Mesothelial cell of epicardium (in vitro differentiated cells): ENCODE data around the gene TOMM22. TPM values are rescaled to one million over a fixed set of nuclear protein-coding genes. Genes with fewer than 3 reads are reported as not detected.

Source experiments
- DNase-seq, 2 experiments: peaks; one replicate each; pipeline ENCODE4 v3.0.0; 2021; ENCODE audit warnings: low spot score in 2 of 2; ENCODE audit not compliant: unreplicated experiment in 2 of 2
- H3K27ac Mint-ChIP-seq: 2 replicates; pipeline ENCODE4 v1.8.0; 2021; ENCODE audit warnings: mixed read lengths
- H3K27me3 Mint-ChIP-seq: 2 replicates; pipeline ENCODE4 v1.8.0; 2021; ENCODE audit warnings: low read depth, mixed read lengths
- H3K36me3 Mint-ChIP-seq: 2 replicates; pipeline ENCODE4 v1.8.0; 2021; ENCODE audit warnings: mixed read lengths
- H3K4me1 Mint-ChIP-seq: 2 replicates; pipeline ENCODE4 v1.8.0; 2021; ENCODE audit warnings: mixed read lengths
- H3K4me3 Mint-ChIP-seq: 2 replicates; pipeline ENCODE4 v1.8.0; 2021; ENCODE audit warnings: mild to moderate bottlenecking, moderate library complexity, mixed read lengths
- H3K9me3 Mint-ChIP-seq: 2 replicates; pipeline ENCODE4 v1.8.0; 2021; ENCODE audit warnings: mixed read lengths
- CTCF ChIP-seq: fragments of 200-600 bp; sonication (generic); IDR thresholded peaks from one replicate; pipeline ENCODE4 v1.5.0; 2021; ENCODE audit warnings: antibody characterized with exemption; ENCODE audit not compliant: unreplicated experiment
- total RNA-seq: library from RNA; stranded (reverse); gene quantifications from 3 replicates; pipeline ENCODE4 v1.2.1, GENCODE V29; 2021

Gene TOMM22
- total RNA-seq, 1 donor from 2014 or later, result 59.7 TPM

- H3K36me3 Mint-ChIP-seq, result peaks cover 47% of the 10 kb centered on the region
- no peaks in the 10 kb centered on the region for H3K4me1 Mint-ChIP-seq
- H3K9me3 Mint-ChIP-seq, result no peaks in the 10 kb centered on the region
- H3K4me3 Mint-ChIP-seq, result no peak overlapping the region
- H3K27ac Mint-ChIP-seq, result no peak overlapping the region
- DNase-seq, result no peak
- no peaks in the 10 kb centered on the region for H3K27me3 Mint-ChIP-seq
- TF ChIP-seq CTCF, result no peak
Measured at GRCh38 chr22:38724176-38724575, 42.4 kb downstream of the TOMM22 start.

GRCh38 chr22:38724926-38725571, 43.3 kb downstream of the TOMM22 start:
- peak; percentile 43 for TF ChIP-seq CTCF
- H3K4me1 Mint-ChIP-seq, result no peaks in the 10 kb centered on the region
- no peak for DNase-seq
- no peaks in the 10 kb centered on the region for H3K9me3 Mint-ChIP-seq
- H3K4me3 Mint-ChIP-seq, result no peak overlapping the region
- no peak overlapping the region for H3K27ac Mint-ChIP-seq
- peaks cover 50% of the 10 kb centered on the region for H3K36me3 Mint-ChIP-seq
- H3K27me3 Mint-ChIP-seq, result no peaks in the 10 kb centered on the region

- Mint-ChIP-seq H3K27me3 (no peaks in the 10 kb centered on the region), H3K27ac (no peak overlapping the region)
- no peak for TF ChIP-seq CTCF
Measured at GRCh38 chr22:38725900-38726655, 44.3 kb downstream of the TOMM22 start.

GRCh38 chr22:38727123-38727522, 45.4 kb downstream of the TOMM22 start:
- H3K4me3 Mint-ChIP-seq, result no peak overlapping the region
- no peaks in the 10 kb centered on the region for H3K9me3 Mint-ChIP-seq
- no peak overlapping the region for H3K27ac Mint-ChIP-seq
- TF ChIP-seq CTCF, result no peak
- peaks cover 43% of the 10 kb centered on the region for H3K36me3 Mint-ChIP-seq
- no peaks in the 10 kb centered on the region for H3K4me1 Mint-ChIP-seq
- H3K27me3 Mint-ChIP-seq, result no peaks in the 10 kb centered on the region
- DNase-seq, result no peak

More at GRCh38 chr22:38725900-38726655, 44.3 kb downstream of the TOMM22 start:
- no peaks in the 10 kb centered on the region for H3K4me1 Mint-ChIP-seq
- peaks cover 51% of the 10 kb centered on the region for H3K36me3 Mint-ChIP-seq
- H3K4me3 Mint-ChIP-seq, result no peak overlapping the region
- no peaks in the 10 kb centered on the region for H3K9me3 Mint-ChIP-seq
- no peak for DNase-seq

GRCh38 chr22:38727530-38728451, 46.0 kb downstream of the TOMM22 start:
- Mint-ChIP-seq H3K4me3 (no peak overlapping the region), H3K27me3 (no peaks in the 10 kb centered on the region), H3K27ac (no peak overlapping the region), H3K9me3 (no peaks in the 10 kb centered on the region), H3K36me3 (peaks cover 41% of the 10 kb centered on the region), H3K4me1 (no peaks in the 10 kb centered on the region)
- DNase-seq, result no peak
- TF ChIP-seq CTCF, result no peak
